H1 (cell line): ENCODE data around the gene TAPBPL. TPM values are rescaled to one million over a fixed set of nuclear protein-coding genes. Genes with fewer than 3 reads are reported as not detected.

Source experiments
- CTCF ChIA-PET: fragments of 300-600 bp; sonication (Branson Sonifier 250); formaldehyde crosslinking; loops from one replicate; lab custom pipeline; 2021; ENCODE audit not compliant: partially characterized antibody; lab: Charles Lee
- POLR2A ChIA-PET: fragments of 300-600 bp; sonication (Branson Sonifier 250); formaldehyde crosslinking; loops from one replicate; lab custom pipeline; 2021; ENCODE audit warnings: inconsistent platforms; ENCODE audit not compliant: partially characterized antibody; lab: Charles Lee
- DNase-seq, 2 experiments: peaks; one replicate each; pipeline versions ENCODE4 v3.0.0 to v3.0.0-alpha.2; 2010 to 2022; ENCODE audit warnings: low spot score in 2 of 2, low read depth in 1 of 2, mixed read lengths in 1 of 2
- FAIRE-seq: peaks from 2 replicates; lab custom pipeline; 2011; peaks lifted over from hg19 to GRCh38; lab: Jason Lieb, UNC
- H2AFZ ChIP-seq: 2 replicates; pipeline ENCODE4 v1.8.1; 2012; ENCODE audit warnings: low read length, inconsistent platforms
- H2AK5ac ChIP-seq: 2 replicates; pipeline ENCODE4 v1.6.1; 2013; ENCODE audit warnings: low read depth, low read length
- H2BK120ac ChIP-seq: replicated peaks from 2 replicates; pipeline ENCODE3; 2013; ENCODE audit warnings: low read depth, low read length, inconsistent platforms
- H2BK12ac ChIP-seq: 2 replicates; pipeline ENCODE4 v1.6.1; 2013; ENCODE audit warnings: low read depth, low read length
- H2BK15ac ChIP-seq: 2 replicates; pipeline ENCODE4 v1.6.1; 2013; ENCODE audit warnings: low read length
- H2BK20ac ChIP-seq: 2 replicates; pipeline ENCODE4 v1.6.1; 2013; ENCODE audit warnings: low read length
- H2BK5ac ChIP-seq: 2 replicates; pipeline ENCODE4 v1.6.1; 2013; ENCODE audit warnings: low read depth, low read length
- H3K14ac ChIP-seq: 2 replicates; pipeline ENCODE4 v1.6.1; 2013; ENCODE audit warnings: inconsistent platforms; ENCODE audit not compliant: insufficient read length
- H3K18ac ChIP-seq: 2 replicates; pipeline ENCODE4 v1.6.1; 2013; ENCODE audit warnings: low read length; ENCODE audit errors: extremely low read depth
- H3K23ac ChIP-seq: 2 replicates; pipeline ENCODE4 v1.6.1; 2013; ENCODE audit warnings: inconsistent platforms; ENCODE audit not compliant: insufficient read length
- H3K23me2 ChIP-seq: 2 replicates; pipeline ENCODE4 v1.6.1; 2013; ENCODE audit warnings: low read depth, low read length
- H3K27ac ChIP-seq: 2 replicates; pipeline ENCODE4 v1.6.1; 2011; ENCODE audit warnings: low read depth, low read length, inconsistent platforms
- H3K27me3 ChIP-seq, 4 experiments: replicated peaks in 1 of 4; 1 replicate in 1 of 4; 2 replicates in 3 of 4; pipeline versions ENCODE4 v1.6.1 to v1.8.1; 2011 to 2013; ENCODE audit warnings: low read length in 3 of 4, mild to moderate bottlenecking in 3 of 4, inconsistent platforms in 2 of 4, mixed read lengths in 2 of 4, moderate library complexity in 1 of 4; ENCODE audit not compliant: control insufficient read depth in 3 of 4, insufficient read depth in 3 of 4; ENCODE audit errors: extremely low read depth in 1 of 4
- H3K36me3 ChIP-seq, 4 experiments: 2 replicates each; pipeline versions ENCODE4 v1.6.1 to v1.8.1; 2011 to 2013; ENCODE audit warnings: mild to moderate bottlenecking in 4 of 4, low read length in 3 of 4, moderate library complexity in 2 of 4, control low read depth in 1 of 4, inconsistent platforms in 1 of 4; ENCODE audit not compliant: insufficient read depth in 4 of 4, control insufficient read depth in 2 of 4
- H3K4ac ChIP-seq: replicated peaks from 2 replicates; pipeline ENCODE3; 2013; ENCODE audit warnings: low read length, low read depth, mixed read lengths, inconsistent platforms; ENCODE audit not compliant: insufficient read length
- H3K4me1 ChIP-seq, 4 experiments: replicated peaks in 1 of 4; 1 replicate in 1 of 4; 2 replicates in 3 of 4; pipeline versions ENCODE4 v1.6.1 to v1.8.1; 2011 to 2013; ENCODE audit warnings: low read length in 3 of 4, inconsistent platforms in 2 of 4, mixed read lengths in 1 of 4; ENCODE audit not compliant: insufficient read depth in 4 of 4, control insufficient read depth in 3 of 4
- H3K4me2 ChIP-seq, 2 experiments: 2 replicates each; pipeline versions ENCODE4 v1.6.1 to v1.8.1; 2011 to 2013; ENCODE audit warnings: low read depth in 2 of 2, low read length in 2 of 2, control low read depth in 1 of 2, inconsistent platforms in 1 of 2, mild to moderate bottlenecking in 1 of 2; ENCODE audit not compliant: insufficient read depth in 1 of 2
- H3K4me3 ChIP-seq, 4 experiments: fragments of 200-600, 300-600 bp in 1 of 4; sonication (generic), shearing (Covaris generic), sonication (Bioruptor Twin) in 1 of 4; 2 replicates each; pipeline versions ENCODE4 v1.5.1 to v1.8.1; 2011 to 2016; ENCODE audit warnings: low read length in 4 of 4, low read depth in 3 of 4, control low read depth in 2 of 4, inconsistent platforms in 2 of 4, mild to moderate bottlenecking in 2 of 4, mixed read lengths in 1 of 4, moderate library complexity in 1 of 4; ENCODE audit not compliant: insufficient read depth in 2 of 4; ENCODE audit errors: extremely low read depth in 1 of 4
- H3K56ac ChIP-seq: replicated peaks from 2 replicates; pipeline ENCODE3; 2013; ENCODE audit warnings: low read depth, mild to moderate bottlenecking, mixed read lengths, low read length, inconsistent platforms; ENCODE audit not compliant: insufficient read length
- H3K79me1 ChIP-seq: 2 replicates; pipeline ENCODE4 v1.6.1; 2013; ENCODE audit warnings: low read depth, low read length, control low read depth
- H3K79me2 ChIP-seq, 2 experiments: 2 replicates each; pipeline versions ENCODE4 v1.6.1 to v1.8.1; 2012 to 2013; ENCODE audit warnings: low read length in 2 of 2, mild to moderate bottlenecking in 2 of 2, inconsistent platforms in 1 of 2; ENCODE audit not compliant: insufficient read depth in 2 of 2, control insufficient read depth in 1 of 2
- H3K9ac ChIP-seq, 4 experiments: replicated peaks in 1 of 4; 1 replicate in 1 of 4; 2 replicates in 3 of 4; pipeline versions ENCODE4 v1.6.1 to v1.8.1; 2011 to 2013; ENCODE audit warnings: low read depth in 3 of 4, low read length in 3 of 4, control low read depth in 2 of 4, mild to moderate bottlenecking in 2 of 4, moderate library complexity in 2 of 4, inconsistent platforms in 1 of 4; ENCODE audit errors: extremely low read depth in 1 of 4
- H3K9me3 ChIP-seq, 2 experiments: 2 replicates each; pipeline versions ENCODE4 v1.6.1 to v1.8.1; 2012 to 2013; ENCODE audit warnings: mild to moderate bottlenecking in 2 of 2, moderate library complexity in 2 of 2, control low read depth in 1 of 2, inconsistent platforms in 1 of 2, low read depth in 1 of 2, low read length in 1 of 2, mixed read lengths in 1 of 2; ENCODE audit not compliant: insufficient read depth in 2 of 2
- H4K20me1 ChIP-seq, 2 experiments: replicated peaks in 1 of 2; 2 replicates each; pipeline versions ENCODE3 to v1.8.1; 2011 to 2013; ENCODE audit warnings: inconsistent platforms in 2 of 2, low read length in 2 of 2, mild to moderate bottlenecking in 1 of 2; ENCODE audit not compliant: insufficient read depth in 2 of 2, control insufficient read depth in 1 of 2
- H4K5ac ChIP-seq: 2 replicates; pipeline ENCODE4 v1.6.1; 2013; ENCODE audit warnings: low read length, low read depth, mixed read lengths, inconsistent platforms; ENCODE audit not compliant: insufficient read length
- H4K8ac ChIP-seq: 2 replicates; pipeline ENCODE4 v1.8.0; 2013; ENCODE audit warnings: mild to moderate bottlenecking, moderate library complexity, low read length, inconsistent platforms; ENCODE audit not compliant: insufficient read depth; ENCODE audit errors: extremely low read depth
- H4K91ac ChIP-seq: replicated peaks from 2 replicates; pipeline ENCODE3; 2013; ENCODE audit warnings: low read length, mixed read lengths, inconsistent platforms; ENCODE audit not compliant: insufficient read length
- CTBP2 ChIP-seq: IDR thresholded peaks from 2 replicates; pipeline ENCODE4 v1.7.0; 2011; ENCODE audit warnings: borderline replicate concordance, mild to moderate bottlenecking, moderate library complexity, mixed read lengths, low read length; ENCODE audit not compliant: insufficient read depth, insufficient read length
- GABPA ChIP-seq: IDR thresholded peaks from 2 replicates; pipeline ENCODE4 v1.6.1; 2011; ENCODE audit warnings: mild to moderate bottlenecking, low read length, moderate library complexity, borderline replicate concordance; ENCODE audit not compliant: insufficient read depth
- RBBP5 ChIP-seq: IDR thresholded peaks from 2 replicates; pipeline ENCODE4 v1.7.1; 2012; ENCODE audit warnings: low read depth, mild to moderate bottlenecking, inconsistent platforms, low read length, moderate library complexity, borderline replicate concordance
- SIN3A ChIP-seq, 2 experiments: IDR thresholded peaks in 1 of 2; conservative IDR thresholded peaks in 1 of 2; 2 replicates each; pipeline ENCODE4 v1.6.1; 2011 to 2012; ENCODE audit warnings: low read length in 2 of 2, improper control_type of control experiment in 1 of 2, low read depth in 1 of 2, mild to moderate bottlenecking in 1 of 2
- SP4 ChIP-seq: IDR thresholded peaks from 2 replicates; pipeline ENCODE4 v1.6.1; 2012; ENCODE audit warnings: low read length, inconsistent platforms
- TAF1 ChIP-seq: IDR thresholded peaks from 2 replicates; pipeline ENCODE4 v1.6.1; 2011; ENCODE audit warnings: mild to moderate bottlenecking, low read depth, low read length
- WGBS, 2 experiments: shearing (Covaris generic) in 1 of 2; methylation state at CpG; one replicate each; pipeline versions ENCODE4 v1.1.6 to v1.1.7; 2013 to 2015; ENCODE audit warnings: low lambda C conversion rate in 2 of 2, mixed read lengths in 2 of 2, inconsistent platforms in 1 of 2, low coverage in 1 of 2, missing lambda C conversion rate in 1 of 2; ENCODE audit not compliant: insufficient replicate concordance in 2 of 2, insufficient coverage in 1 of 2, insufficient read length in 1 of 2; ENCODE audit errors: extremely low coverage in 1 of 2, missing lambda C conversion rate in 1 of 2; 5-methylcytosine and 5-hydroxymethylcytosine counted together
- long read RNA-seq, 2 experiments: library from RNA in 1 of 2; library from capped mRNA in 1 of 2; stranded (forward); transcript quantifications; one replicate each; pipeline ENCODE4 v2.0.0, GENCODE V29; 2021; ENCODE audit warnings: inconsistent platforms in 1 of 2
- polyA minus RNA-seq, 3 experiments: library from RNA; depleted of rRNA, polyadenylated mRNA; stranded (reverse); fragments of >200 nt; gene quantifications; 1 replicate in 2 of 3; 2 replicates in 1 of 3; pipeline ENCODE4 v1.2.3, GENCODE V29; 2011
- polyA plus RNA-seq, 7 experiments: library from polyadenylated mRNA; depleted of rRNA in 3 of 7; stranded (reverse) in 5 of 7; unstranded in 2 of 7; fragments of >200 nt in 5 of 7; fragments of 200-250 nt in 2 of 7; gene quantifications; 1 replicate in 5 of 7; 2 replicates in 1 of 7; 4 replicates in 1 of 7; pipeline versions ENCODE4 v1.2.1 to v1.2.3, GENCODE V29; 2011 to 2013; ENCODE audit warnings: missing spikeins in 2 of 7, mixed read lengths in 2 of 7
- total RNA-seq: library from RNA; stranded (reverse); fragmentation: NEBNext Ultra II Directional; extraction: Animal tissue kit (Norgen Biotek cat#: 25700); gene quantifications from 2 replicates; pipeline ENCODE4 v1.2.1, GENCODE V29; 2021
- TF ChIP-seq, protein P1 (sequence below): IDR thresholded peaks from 2 replicates; pipeline ENCODE4 v1.6.1; 2011; ENCODE audit warnings: low read depth, mild to moderate bottlenecking, low read length; ENCODE audit not compliant: insufficient read depth

TAPBPL gene
- total RNA-seq, result 0.61 and 0.67 TPM in 2 replicates
- polyA plus RNA-seq (2011; rRNA removed), result 1.5 and 1.6 TPM in 2 replicates
- 0.72 TPM for polyA plus RNA-seq (2011; cell fraction: cytosol; rRNA removed)
- 1.7 TPM for polyA plus RNA-seq (2011; cell fraction: nucleus; rRNA removed)
- 1.3 to 2.0 TPM (median 1.6 TPM) in 4 replicates for polyA plus RNA-seq (2012, experiment 1 of 2)
- polyA plus RNA-seq (2012, experiment 2 of 2), result 0.37 TPM
- polyA plus RNA-seq (2013, experiment 1 of 2), result 0.41 TPM
- 0.70 TPM for polyA plus RNA-seq (2013, experiment 2 of 2)
- polyA minus RNA-seq (2011; rRNA and poly(A)+ RNA removed), result 1.00 and 1.5 TPM in 2 replicates
- polyA minus RNA-seq (2011; cell fraction: cytosol; rRNA and poly(A)+ RNA removed), result not detected
- polyA minus RNA-seq (2011; cell fraction: nucleus; rRNA and poly(A)+ RNA removed), result 1.6 TPM
- long read RNA-seq, experiment 1, result 0 reads
- long read RNA-seq, experiment 2, result 0 reads

DNA sequence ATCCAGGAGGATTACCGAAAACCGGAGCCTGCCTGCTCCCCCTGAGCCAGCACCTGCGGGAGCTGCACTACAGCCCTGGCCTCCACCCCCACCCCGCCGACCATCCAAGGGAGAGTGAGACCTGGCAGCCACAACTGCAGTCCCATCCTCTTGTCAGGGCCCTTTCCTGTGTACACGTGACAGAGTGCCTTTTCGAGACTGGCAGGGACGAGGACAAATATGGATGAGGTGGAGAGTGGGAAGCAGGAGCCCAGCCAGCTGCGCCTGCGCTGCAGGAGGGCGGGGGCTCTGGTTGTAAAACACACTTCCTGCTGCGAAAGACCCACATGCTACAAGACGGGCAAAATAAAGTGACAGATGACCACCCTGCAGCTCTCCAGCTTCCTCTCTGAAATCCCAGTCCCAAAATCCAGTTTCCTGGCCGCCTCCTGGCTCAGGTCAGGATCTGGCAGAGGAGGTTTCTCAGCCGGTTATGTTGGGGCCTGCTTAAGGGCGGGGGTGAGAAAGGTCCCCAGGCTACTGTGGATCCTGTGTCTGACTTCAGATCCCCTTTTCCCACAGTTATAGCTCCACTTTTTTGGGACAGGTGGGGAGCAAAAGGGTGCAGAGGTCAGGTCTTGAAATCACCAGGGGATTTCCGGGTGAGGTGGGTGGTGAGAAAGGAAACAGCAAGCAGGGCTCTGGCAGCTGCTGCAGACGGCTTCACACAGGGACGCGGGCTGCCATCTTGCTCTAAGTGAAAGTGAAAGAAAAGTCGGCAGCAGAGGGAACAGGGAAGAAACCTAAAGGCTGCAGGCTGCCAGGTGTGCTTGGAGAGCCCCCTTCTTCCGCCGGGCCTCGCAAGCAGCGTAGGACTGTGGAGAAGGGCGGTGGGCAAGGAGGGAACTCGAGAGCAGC, at the start of gene TAPBPL:
Gene TAPBPL, plus strand, starts transcription at position 695 of the 897 bp plus-strand sequence. CDS start 207 bp downstream, outside the sequence.
- peak within 1 kb of the TSS in 3 of 4 experiments; percentile 1 to 55 (median 8); a peak in 6 of 7 replicates for H3K9ac ChIP-seq
- ChIA-PET POLR2A (interaction anchor here (0.7 to 4.9 kb wide), 22 partner anchors 9 to 132 kb away, joined by 3 to 41 read pairs (median 6); partner anchors contain the start of genes CD27, GAPDH, LTBR and MRPL51), CTCF (interaction anchor here (0.9 to 4.4 kb wide), 7 partner anchors 8 to 129 kb away, joined by 3 to 36 read pairs (median 5); no protein-coding TSS in a partner anchor)
- no peaks in the 10 kb centered on the region for H3K27me3 ChIP-seq
- H4K91ac ChIP-seq, result peak within 1 kb of the TSS; percentile 96
- peaks cover 23 to 36% (median 31%) of the 10 kb centered on the region in 4 experiments for H3K4me1 ChIP-seq
- H2BK5ac ChIP-seq, result peak within 1 kb of the TSS; percentile 88
- H3K79me2 ChIP-seq, result no peaks in the 10 kb centered on the region
- no peaks in the 10 kb centered on the region for H3K9me3 ChIP-seq
- peak; percentile 13 for FAIRE-seq
- H4K20me1 ChIP-seq, result no peaks in the 10 kb centered on the region
- no peaks in the 10 kb centered on the region for H3K79me1 ChIP-seq
- peak within 1 kb of the TSS; percentile 91 for H3K4ac ChIP-seq
- peak within 1 kb of the TSS; percentile 93 for H4K8ac ChIP-seq
- H3K23ac ChIP-seq, result no peak within 1 kb of the TSS
- H3K4me2 ChIP-seq, result peak within 1 kb of the TSS; percentile 62 to 67
- H3K18ac ChIP-seq, result peak within 1 kb of the TSS; percentile 96
- H2AFZ ChIP-seq, result no peak within 1 kb of the TSS
- peak within 1 kb of the TSS in 3 of 4 experiments; percentile 7 to 42 (median 27); a peak in 4 of 8 replicates for H3K4me3 ChIP-seq
- H2BK120ac ChIP-seq, result peak within 1 kb of the TSS; percentile 89
- peak within 1 kb of the TSS; percentile 81; the same call in 1 of the 2 replicates for H2BK15ac ChIP-seq
- H2BK20ac ChIP-seq, result peak within 1 kb of the TSS; percentile 93
- peak in 1 of 2 experiments; percentile 73 for DNase-seq
- H3K56ac ChIP-seq, result peak within 1 kb of the TSS; percentile 3
- WGBS, 2 experiments, result 36% methylated on average over 27 of the region's 27 CpGs; no CpG with 5 or more reads in 1 of the 2 experiments
- H2AK5ac ChIP-seq, result peak within 1 kb of the TSS; percentile 66
- H3K14ac ChIP-seq, result no peak within 1 kb of the TSS
- no peaks in the 10 kb centered on the region; the same call in 1 of the 2 replicates for H3K23me2 ChIP-seq
- peak within 1 kb of the TSS; percentile 81 for H4K5ac ChIP-seq
- peak within 1 kb of the TSS; percentile 78 for H3K27ac ChIP-seq
- no peaks in the 10 kb centered on the region for H3K36me3 ChIP-seq
- peak within 1 kb of the TSS; percentile 99 for H2BK12ac ChIP-seq
- TF ChIP-seq CTBP2, result peak; percentile 3
- TF ChIP-seq RBBP5, result peak; percentile 50
- no peak for TF ChIP-seq GABPA
- no peak; a peak in 2 of 4 replicates for TF ChIP-seq SIN3A (conservative IDR thresholded peaks at IDR 0.05 in 1 of 2, IDR thresholded peaks at IDR 0.05 in 1 of 2; ENCODE audit: low read depth in 1 of 2, low read length in 2 of 2)
- TF ChIP-seq TAF1, result peak; percentile 17; the same call in 1 of the 2 replicates
- TF ChIP-seq SP4, result 0 out of 2 replicates have a peak, but pooled peaks have one; percentile 36
- TF ChIP-seq, protein P1, sequence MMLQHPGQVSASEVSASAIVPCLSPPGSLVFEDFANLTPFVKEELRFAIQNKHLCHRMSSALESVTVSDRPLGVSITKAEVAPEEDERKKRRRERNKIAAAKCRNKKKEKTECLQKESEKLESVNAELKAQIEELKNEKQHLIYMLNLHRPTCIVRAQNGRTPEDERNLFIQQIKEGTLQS, result no peak
